ENCODE results near the gene CIT.

Gene CIT

DNA sequence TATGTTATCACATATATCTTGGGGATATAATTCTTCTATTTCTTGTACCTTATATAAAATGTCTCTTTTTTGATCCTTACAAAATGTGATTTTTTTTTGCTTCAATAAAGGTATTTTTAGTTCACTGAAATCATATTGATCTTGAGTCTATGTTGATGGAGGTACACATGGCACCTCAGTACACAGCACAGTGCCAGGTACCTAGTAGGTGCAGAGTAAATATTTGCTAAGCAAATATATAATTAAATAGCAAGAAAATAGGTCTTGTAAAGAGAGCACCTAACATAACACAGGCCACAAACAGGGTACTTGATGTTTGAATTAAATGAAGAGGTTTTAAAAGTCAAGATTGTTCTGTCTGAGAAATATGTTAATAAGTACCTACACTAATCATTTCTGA, 69.7 kb downstream of the CIT start:
- Histone ChIP-seq H3K79me2 (ENCODE audit: insufficient read depth, low read length) (peaks cover 44% of the 10 kb centered on the region), H3K4me1 (ENCODE audit: insufficient read depth, low read length, poor library complexity, severe bottlenecking) (no peaks in the 10 kb centered on the region), H3K4me2 (ENCODE audit: low read depth, low read length, poor library complexity, severe bottlenecking) (no peak overlapping the region), H2AFZ (ENCODE audit: low read length) (no peak overlapping the region), H3F3A (ENCODE audit: low read depth) (no peaks in the 10 kb centered on the region), H4K20me1 (ENCODE audit: insufficient read depth, low read length, poor library complexity, severe bottlenecking) (no peaks in the 10 kb centered on the region), H3K4me3 (ENCODE audit: low read length, poor library complexity, severe bottlenecking) (no peak overlapping the region), H3K36me3 (ENCODE audit: insufficient read depth, low read length) (peaks cover 74% of the 10 kb centered on the region), H3K9me3 (ENCODE audit: insufficient read depth, low read depth, low read length) (peaks cover 6% of the 10 kb centered on the region; the same call in 1 of the 2 replicates), H3K9me2 (replicated peaks; ENCODE audit: low read depth, low read length) (no peaks in the 10 kb centered on the region), H3K27me3 (ENCODE audit: insufficient read depth, low read length, poor library complexity, severe bottlenecking) (no peaks in the 10 kb centered on the region), H3K9ac (ENCODE audit: low read depth, low read length, poor library complexity, severe bottlenecking) (no peak overlapping the region)
- TF ChIP-seq, protein P1, sequence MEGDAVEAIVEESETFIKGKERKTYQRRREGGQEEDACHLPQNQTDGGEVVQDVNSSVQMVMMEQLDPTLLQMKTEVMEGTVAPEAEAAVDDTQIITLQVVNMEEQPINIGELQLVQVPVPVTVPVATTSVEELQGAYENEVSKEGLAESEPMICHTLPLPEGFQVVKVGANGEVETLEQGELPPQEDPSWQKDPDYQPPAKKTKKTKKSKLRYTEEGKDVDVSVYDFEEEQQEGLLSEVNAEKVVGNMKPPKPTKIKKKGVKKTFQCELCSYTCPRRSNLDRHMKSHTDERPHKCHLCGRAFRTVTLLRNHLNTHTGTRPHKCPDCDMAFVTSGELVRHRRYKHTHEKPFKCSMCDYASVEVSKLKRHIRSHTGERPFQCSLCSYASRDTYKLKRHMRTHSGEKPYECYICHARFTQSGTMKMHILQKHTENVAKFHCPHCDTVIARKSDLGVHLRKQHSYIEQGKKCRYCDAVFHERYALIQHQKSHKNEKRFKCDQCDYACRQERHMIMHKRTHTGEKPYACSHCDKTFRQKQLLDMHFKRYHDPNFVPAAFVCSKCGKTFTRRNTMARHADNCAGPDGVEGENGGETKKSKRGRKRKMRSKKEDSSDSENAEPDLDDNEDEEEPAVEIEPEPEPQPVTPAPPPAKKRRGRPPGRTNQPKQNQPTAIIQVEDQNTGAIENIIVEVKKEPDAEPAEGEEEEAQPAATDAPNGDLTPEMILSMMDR (conservative IDR thresholded peaks at IDR 0.05; ENCODE audit: low read length) = no peak
- TF ChIP-seq EZH2phosphoT487 (IDR thresholded peaks at IDR 0.05; ENCODE audit: borderline replicate concordance) = no peak

DNA sequence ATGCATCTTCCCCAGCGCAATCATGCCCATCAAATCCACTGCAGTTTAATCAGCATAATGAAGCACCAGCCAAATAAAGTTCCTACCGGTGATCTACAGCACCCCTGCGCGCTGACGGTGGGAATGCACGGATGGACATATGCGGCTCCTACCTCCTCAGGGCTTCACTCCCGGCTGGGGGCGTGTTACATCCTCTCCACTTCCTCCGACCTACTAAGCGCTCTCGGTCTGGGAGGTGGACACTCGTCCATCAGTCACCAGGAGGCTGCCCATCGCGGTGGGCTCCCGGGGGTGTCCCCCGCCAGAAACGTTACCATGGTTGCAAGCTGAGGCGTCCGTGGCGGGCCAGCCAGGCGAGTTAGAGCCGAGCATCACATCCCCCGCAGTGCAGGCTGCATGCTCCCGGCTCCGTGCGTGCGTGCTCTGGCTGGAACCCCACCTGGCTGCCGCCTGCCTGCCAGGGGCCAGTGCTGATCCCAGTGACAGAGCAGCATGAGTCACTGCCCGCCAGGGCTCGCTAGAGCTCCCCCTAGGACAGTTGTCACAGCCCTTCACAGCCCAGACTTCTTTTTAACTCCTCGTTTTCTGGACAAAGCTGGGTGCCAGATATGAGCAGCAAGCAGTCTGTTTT, 73.0 kb downstream of the CIT start:
- Histone ChIP-seq H3K79me2 (ENCODE audit: insufficient read depth, low read length) (peaks cover 37% of the 10 kb centered on the region), H2AFZ (ENCODE audit: low read length) (no peak overlapping the region), H3K36me3 (ENCODE audit: insufficient read depth, low read length) (peaks cover 82% of the 10 kb centered on the region), H3K27me3 (ENCODE audit: insufficient read depth, low read length, poor library complexity, severe bottlenecking) (no peaks in the 10 kb centered on the region), H3K4me3 (ENCODE audit: low read length, poor library complexity, severe bottlenecking) (no peak overlapping the region), H3K9me3 (ENCODE audit: insufficient read depth, low read depth, low read length) (peaks cover 6% of the 10 kb centered on the region; the same call in 1 of the 2 replicates), H4K20me1 (ENCODE audit: insufficient read depth, low read length, poor library complexity, severe bottlenecking) (no peaks in the 10 kb centered on the region), H3K4me1 (ENCODE audit: insufficient read depth, low read length, poor library complexity, severe bottlenecking) (no peaks in the 10 kb centered on the region), H3K9ac (ENCODE audit: low read depth, low read length, poor library complexity, severe bottlenecking) (no peak overlapping the region), H3F3A (ENCODE audit: low read depth) (no peaks in the 10 kb centered on the region), H3K9me2 (replicated peaks; ENCODE audit: low read depth, low read length) (no peaks in the 10 kb centered on the region), H3K4me2 (ENCODE audit: low read depth, low read length, poor library complexity, severe bottlenecking) (no peak overlapping the region)
- TF ChIP-seq EZH2phosphoT487 (IDR thresholded peaks at IDR 0.05; ENCODE audit: borderline replicate concordance) = no peak
- TF ChIP-seq, protein P1 (conservative IDR thresholded peaks at IDR 0.05; ENCODE audit: low read length) = peak; percentile 44

DNA sequence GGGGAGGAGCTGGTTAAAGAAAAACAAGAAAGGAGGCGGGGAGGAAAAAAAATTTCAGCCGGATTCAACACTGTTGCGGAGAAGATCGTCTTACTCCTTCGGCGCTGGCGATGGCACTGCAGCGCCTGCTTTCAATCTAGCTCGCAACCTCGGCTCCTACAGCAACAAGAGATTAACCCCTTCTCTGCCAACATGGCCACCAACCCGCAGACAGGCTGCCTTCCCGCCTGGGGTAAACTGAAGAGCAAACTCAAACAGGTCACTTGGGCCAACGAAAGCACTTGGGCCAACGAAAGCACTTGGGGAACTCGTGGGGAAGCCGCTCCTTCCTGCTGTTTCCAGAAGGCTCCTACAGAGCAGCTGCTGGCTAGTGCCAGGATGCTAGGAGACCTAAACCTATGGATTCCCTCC, 73.7 kb downstream of the CIT start:
- H3K4me2 ChIP-seq (ENCODE audit: low read depth, low read length, poor library complexity, severe bottlenecking) = no peak overlapping the region
- H3K9me2 ChIP-seq (replicated peaks; ENCODE audit: low read depth, low read length) = no peaks in the 10 kb centered on the region
- no peaks in the 10 kb centered on the region for H3K4me1 ChIP-seq (ENCODE audit: insufficient read depth, low read length, poor library complexity, severe bottlenecking)
- peaks cover 82% of the 10 kb centered on the region for H3K36me3 ChIP-seq (ENCODE audit: insufficient read depth, low read length)
- no peak overlapping the region for H3K4me3 ChIP-seq (ENCODE audit: low read length, poor library complexity, severe bottlenecking)
- peaks cover 6% of the 10 kb centered on the region; the same call in 1 of the 2 replicates for H3K9me3 ChIP-seq (ENCODE audit: insufficient read depth, low read depth, low read length)
- H3K9ac ChIP-seq (ENCODE audit: low read depth, low read length, poor library complexity, severe bottlenecking) = no peak overlapping the region
- no peaks in the 10 kb centered on the region for H4K20me1 ChIP-seq (ENCODE audit: insufficient read depth, low read length, poor library complexity, severe bottlenecking)
- no peaks in the 10 kb centered on the region for H3F3A ChIP-seq (ENCODE audit: low read depth)
- H3K79me2 ChIP-seq (ENCODE audit: insufficient read depth, low read length) = peaks cover 37% of the 10 kb centered on the region
- H3K27me3 ChIP-seq (ENCODE audit: insufficient read depth, low read length, poor library complexity, severe bottlenecking) = no peaks in the 10 kb centered on the region
- TF ChIP-seq, protein P1 (conservative IDR thresholded peaks at IDR 0.05; ENCODE audit: low read length) = no peak
- no peak for TF ChIP-seq EZH2phosphoT487 (IDR thresholded peaks at IDR 0.05; ENCODE audit: borderline replicate concordance)
- H2AFZ ChIP-seq (ENCODE audit: low read length) = no peak overlapping the region
